Measurements from ENCODE around the gene SUSD2.

Gene SUSD2

DNA sequence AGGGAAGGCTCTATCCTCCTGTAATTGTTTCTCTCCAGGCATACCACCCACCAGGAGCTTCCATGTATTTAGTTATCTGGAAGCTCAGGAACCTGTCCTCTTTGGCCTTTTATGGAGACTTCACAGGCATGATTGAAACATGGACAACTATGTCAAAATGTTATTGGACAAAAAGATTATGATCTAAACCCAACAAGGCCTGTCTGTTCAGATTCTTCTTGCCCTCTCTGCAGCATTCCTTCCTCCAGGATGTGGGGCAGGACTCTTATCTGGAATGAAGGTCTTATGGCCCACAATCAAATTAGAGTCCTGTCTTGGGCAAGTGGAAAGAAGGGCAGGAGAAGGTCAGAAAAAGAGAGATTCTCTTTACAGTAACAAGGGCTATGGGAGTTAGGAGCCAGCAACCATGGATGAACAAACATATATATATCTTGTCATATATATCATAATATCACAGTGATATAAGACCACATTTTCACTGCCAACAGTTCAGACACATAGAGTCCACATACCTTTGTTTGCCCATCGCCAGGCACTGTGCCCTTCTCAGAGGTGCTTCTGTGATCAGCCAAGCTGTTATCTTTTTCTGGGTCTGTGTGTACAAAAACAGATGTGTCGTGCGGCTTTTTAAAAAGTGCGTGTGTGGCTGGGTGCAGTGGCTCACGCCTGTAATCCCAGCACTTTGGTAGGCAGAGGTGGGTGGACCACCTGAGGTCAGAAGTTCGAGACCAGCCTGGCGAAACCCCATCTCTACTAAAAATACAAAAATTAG, 42.5 kb upstream of the SUSD2 start:
- TF ChIP-seq, protein P1, sequence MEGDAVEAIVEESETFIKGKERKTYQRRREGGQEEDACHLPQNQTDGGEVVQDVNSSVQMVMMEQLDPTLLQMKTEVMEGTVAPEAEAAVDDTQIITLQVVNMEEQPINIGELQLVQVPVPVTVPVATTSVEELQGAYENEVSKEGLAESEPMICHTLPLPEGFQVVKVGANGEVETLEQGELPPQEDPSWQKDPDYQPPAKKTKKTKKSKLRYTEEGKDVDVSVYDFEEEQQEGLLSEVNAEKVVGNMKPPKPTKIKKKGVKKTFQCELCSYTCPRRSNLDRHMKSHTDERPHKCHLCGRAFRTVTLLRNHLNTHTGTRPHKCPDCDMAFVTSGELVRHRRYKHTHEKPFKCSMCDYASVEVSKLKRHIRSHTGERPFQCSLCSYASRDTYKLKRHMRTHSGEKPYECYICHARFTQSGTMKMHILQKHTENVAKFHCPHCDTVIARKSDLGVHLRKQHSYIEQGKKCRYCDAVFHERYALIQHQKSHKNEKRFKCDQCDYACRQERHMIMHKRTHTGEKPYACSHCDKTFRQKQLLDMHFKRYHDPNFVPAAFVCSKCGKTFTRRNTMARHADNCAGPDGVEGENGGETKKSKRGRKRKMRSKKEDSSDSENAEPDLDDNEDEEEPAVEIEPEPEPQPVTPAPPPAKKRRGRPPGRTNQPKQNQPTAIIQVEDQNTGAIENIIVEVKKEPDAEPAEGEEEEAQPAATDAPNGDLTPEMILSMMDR (IDR thresholded peaks at IDR 0.05; ENCODE audit: low read depth, low read length), result no peak
- no peak for DNase-seq (ENCODE audit: low read depth in 2 of 2)

DNA sequence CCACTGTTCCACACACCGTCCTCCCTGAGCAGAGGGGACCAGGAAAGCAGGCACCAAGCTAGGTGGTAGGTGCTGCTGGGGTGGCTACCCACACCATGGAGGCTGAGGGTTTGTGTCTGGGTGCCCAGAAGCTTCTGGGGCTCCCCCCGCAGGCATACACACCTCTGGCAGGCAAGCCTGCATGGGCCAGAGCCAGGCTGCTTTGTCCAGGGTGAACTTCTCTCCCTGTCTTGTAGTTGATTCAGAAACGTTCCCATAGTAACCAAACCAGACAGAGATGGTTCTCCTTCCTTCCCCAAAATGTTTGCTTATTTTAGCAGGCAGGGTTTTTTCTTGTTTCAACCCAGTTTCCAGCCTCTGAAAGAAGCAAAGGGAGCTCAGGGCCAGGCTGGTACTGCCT, 40.9 kb upstream of the SUSD2 start:
- TF ChIP-seq, protein P1 (IDR thresholded peaks at IDR 0.05; ENCODE audit: low read depth, low read length), result no peak
- no peak for DNase-seq (ENCODE audit: low read depth in 2 of 2)
- no peak overlapping the region for H3K4me3 ChIP-seq (replicated peaks in 1 of 2; ENCODE audit: low read depth in 2 of 2, low read length in 2 of 2)

More for the DNA sequence above, 42.5 kb upstream of the SUSD2 start:
- no peak overlapping the region for H3K4me3 ChIP-seq (replicated peaks in 1 of 2; ENCODE audit: low read depth in 2 of 2, low read length in 2 of 2)

DNA sequence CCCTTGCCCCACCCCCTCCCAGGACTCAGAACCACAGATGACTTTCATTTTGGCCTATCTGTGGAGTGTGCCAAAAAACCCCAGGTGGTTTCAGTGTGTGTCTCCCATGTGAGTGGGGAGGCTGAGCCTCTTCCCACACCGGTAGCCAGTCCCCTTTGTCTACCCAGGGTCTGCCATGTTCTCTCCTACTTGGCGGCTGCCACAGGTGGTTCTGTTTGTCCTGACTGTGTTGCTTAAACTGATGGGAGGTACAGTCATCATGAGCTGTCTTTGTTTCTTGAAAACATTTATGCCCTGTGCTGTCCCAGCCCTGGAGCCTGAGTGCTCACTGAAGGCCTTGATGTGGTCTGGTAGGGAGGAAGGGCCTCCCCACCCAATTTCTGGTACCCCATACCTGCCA, 39.7 kb upstream of the SUSD2 start:
- TF ChIP-seq, protein P1 (IDR thresholded peaks at IDR 0.05; ENCODE audit: low read depth, low read length), result no peak
- no peak overlapping the region for H3K4me3 ChIP-seq (replicated peaks in 1 of 2; ENCODE audit: low read depth in 2 of 2, low read length in 2 of 2)

DNA sequence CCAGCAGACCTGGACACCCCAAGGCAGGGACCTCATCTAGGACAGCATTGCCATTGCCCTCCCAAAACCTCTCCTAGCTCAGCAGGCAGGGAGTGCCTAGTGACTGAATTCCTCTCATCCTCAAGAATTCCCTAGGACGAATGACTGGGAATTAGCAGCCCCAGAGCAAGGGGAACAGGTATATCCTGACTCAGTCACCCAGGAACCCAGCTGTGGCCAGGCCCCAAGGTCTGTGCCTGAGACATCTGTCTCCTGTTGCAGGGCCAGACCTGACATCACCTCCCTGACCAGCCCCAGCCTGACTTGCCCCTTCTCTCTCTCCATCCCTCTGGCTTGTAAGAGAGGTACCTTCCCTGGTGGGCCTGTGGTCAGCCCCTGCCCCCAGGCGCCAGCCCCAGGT, 39.0 kb upstream of the SUSD2 start:
- TF ChIP-seq, protein P1 (IDR thresholded peaks at IDR 0.05; ENCODE audit: low read depth, low read length), result no peak
- no peak for DNase-seq (ENCODE audit: low read depth in 2 of 2)
- H3K4me3 ChIP-seq (replicated peaks in 1 of 2; ENCODE audit: low read depth in 2 of 2, low read length in 2 of 2), result no peak overlapping the region

More for the DNA sequence above, 39.7 kb upstream of the SUSD2 start:
- peak in 1 of 2 donors; percentile 68 for DNase-seq (ENCODE audit: low read depth in 2 of 2)

DNA sequence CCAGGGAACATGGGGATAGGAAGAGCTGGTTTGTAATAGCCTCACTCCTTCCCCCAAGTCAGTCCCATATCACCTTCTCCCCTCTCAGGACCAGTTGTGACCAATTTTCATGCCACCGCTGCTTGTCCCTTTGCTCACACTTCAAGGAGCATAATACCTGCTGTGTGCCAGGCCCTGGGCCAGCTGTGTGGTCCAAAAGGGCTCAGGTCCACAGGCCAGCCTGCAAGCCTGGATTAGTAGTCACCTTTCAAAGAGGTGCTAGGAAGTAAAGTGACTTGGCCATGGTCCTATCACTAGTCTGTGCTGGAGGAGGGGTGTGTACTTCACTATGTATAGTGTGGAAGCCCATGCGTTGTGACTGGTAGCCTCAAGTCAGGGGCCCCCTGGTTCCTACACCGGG, 38.5 kb upstream of the SUSD2 start:
- DNase-seq (ENCODE audit: low read depth in 2 of 2), result no peak
- TF ChIP-seq, protein P1 (IDR thresholded peaks at IDR 0.05; ENCODE audit: low read depth, low read length), result no peak
- no peak overlapping the region for H3K4me3 ChIP-seq (replicated peaks in 1 of 2; ENCODE audit: low read depth in 2 of 2, low read length in 2 of 2)

DNA sequence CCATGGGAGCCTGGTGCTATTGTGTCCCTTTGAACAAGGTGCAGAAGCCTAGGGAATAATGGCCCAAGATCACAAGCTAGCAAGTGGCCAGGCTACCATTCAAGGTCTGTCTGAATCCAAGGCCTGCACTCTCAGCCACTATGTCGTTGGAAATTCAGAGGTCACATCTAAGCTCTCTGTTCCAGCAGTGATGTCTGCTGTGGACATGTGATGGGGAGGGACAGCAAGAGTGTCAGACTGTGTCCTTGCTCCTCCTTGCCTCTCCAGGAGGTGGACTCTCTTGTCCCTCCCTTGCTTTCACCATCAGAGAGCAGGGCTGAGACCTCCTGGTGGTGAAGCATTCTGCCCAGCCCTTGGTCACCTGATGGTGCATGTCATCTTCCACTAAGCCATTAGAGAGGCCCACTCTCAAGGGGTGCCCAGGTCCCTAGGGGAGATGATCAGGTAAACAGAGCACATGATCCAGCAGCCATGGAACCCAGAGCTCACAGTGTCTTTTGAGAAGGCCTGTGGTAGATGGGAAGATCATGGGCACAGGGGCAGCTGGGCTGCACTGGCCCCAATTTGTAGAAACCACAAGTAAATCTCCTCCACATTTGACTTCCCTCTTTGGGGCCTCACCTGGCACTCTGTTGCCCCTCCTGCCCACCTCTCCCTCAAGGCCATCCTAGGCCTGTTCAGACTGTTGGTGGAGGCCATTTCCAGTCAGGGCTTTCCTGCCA, 37.1 kb upstream of the SUSD2 start:
- TF ChIP-seq, protein P1 (IDR thresholded peaks at IDR 0.05; ENCODE audit: low read depth, low read length), result no peak

More for the DNA sequence above, 37.1 kb upstream of the SUSD2 start:
- DNase-seq (ENCODE audit: low read depth in 2 of 2), result no peak
- no peak overlapping the region for H3K4me3 ChIP-seq (replicated peaks in 1 of 2; ENCODE audit: low read depth in 2 of 2, low read length in 2 of 2)
